Spleen (tissue), 11 donors: Measurements from ENCODE around the gene PHPT1. TPM values are rescaled to one million over a fixed set of nuclear protein-coding genes. Genes with fewer than 3 reads are reported as not detected.

Source experiments
- DNase-seq: peaks from one replicate; pipeline ENCODE4 v3.0.0-alpha.2; 2020
- H3K27ac ChIP-seq, 8 donors: fragments of 200-600 bp; sonication (generic) in 7 of 8; 1 replicate in 4 of 8; 2 replicates in 4 of 8; pipeline versions ENCODE4 v1.5.0 to v1.8.0; 2016 to 2021; ENCODE audit warnings: inconsistent platforms in 4 of 8, mild to moderate bottlenecking in 4 of 8, moderate library complexity in 1 of 8
- H3K27me3 ChIP-seq, 7 donors: fragments of 200-600 bp; sonication (generic) in 6 of 7; replicated peaks in 1 of 7; 1 replicate in 4 of 7; 2 replicates in 3 of 7; pipeline versions ENCODE4 v1.5.0 to v1.8.0; 2016 to 2021; ENCODE audit warnings: inconsistent platforms in 3 of 7, mild to moderate bottlenecking in 1 of 7
- H3K36me3 ChIP-seq, 6 donors: fragments of 200-600 bp; sonication (generic) in 5 of 6; 1 replicate in 4 of 6; 2 replicates in 2 of 6; pipeline versions ENCODE4 v1.5.0 to v1.8.0; 2016 to 2021; ENCODE audit warnings: inconsistent platforms in 2 of 6
- H3K4me1 ChIP-seq, 6 donors: fragments of 200-600 bp; sonication (generic) in 5 of 6; 1 replicate in 3 of 6; 2 replicates in 3 of 6; pipeline versions ENCODE4 v1.5.0 to v1.8.0; 2016 to 2021; ENCODE audit warnings: inconsistent platforms in 3 of 6
- H3K4me3 ChIP-seq, 8 donors: fragments of 200-600 bp; sonication (generic) in 7 of 8; 1 replicate in 4 of 8; 2 replicates in 4 of 8; pipeline versions ENCODE4 v1.5.0 to v1.8.0; 2016 to 2021; ENCODE audit warnings: inconsistent platforms in 4 of 8, mild to moderate bottlenecking in 4 of 8, moderate library complexity in 2 of 8
- H3K9me3 ChIP-seq, 8 donors: fragments of 200-600 bp; sonication (generic) in 7 of 8; 1 replicate in 4 of 8; 2 replicates in 4 of 8; pipeline versions ENCODE4 v1.5.0 to v1.8.0; 2016 to 2021; ENCODE audit warnings: inconsistent platforms in 4 of 8
- POLR2A ChIP-seq, 3 donors: fragments of 450-650 bp; IDR thresholded peaks; one replicate each; pipeline ENCODE4 v1.5.1; 2017; ENCODE audit warnings: antibody characterized with exemption in 3 of 3, mild to moderate bottlenecking in 1 of 3
- POLR2AphosphoS5 ChIP-seq, 3 donors: sonication (generic); formaldehyde crosslinking; IDR thresholded peaks; one replicate each; pipeline ENCODE4 v1.5.1; 2017; ENCODE audit warnings: antibody characterized with exemption in 3 of 3
- WGBS, 5 donors: extraction: QIAGEN DNeasy Blood & Tissue Kit in 3 of 5; methylation state at CpG; one replicate each; pipeline versions ENCODE4 v1.1.5 to v1.1.7; 2013 to 2018; 5-methylcytosine and 5-hydroxymethylcytosine counted together
- intact Hi-C: fragments of 100-400 bp; cut with DNase I; formaldehyde crosslinking; loops from one replicate; pipeline ENCODE4 v1.15.0; 2023; ENCODE audit warnings: low total_unique reads
- polyA plus RNA-seq, 3 donors: library from polyadenylated mRNA; stranded (reverse); fragments of 200-250 nt; gene quantifications; one replicate each; pipeline ENCODE4 v1.2.1, GENCODE V29; 2013
- total RNA-seq, 7 donors: library from RNA; depleted of rRNA in 3 of 7; stranded (reverse); fragments of >200 nt in 3 of 7; fragmentation: NEBNext Ultra II Directional in 4 of 7; extraction: Animal tissue kit (Norgen Biotek cat#: 25700) in 4 of 7; gene quantifications; one replicate each; pipeline versions ENCODE4 v1.1.0 to v1.2.1, GENCODE V29; 2016 to 2021
- TF ChIP-seq, protein P1 (sequence below), 11 experiments: fragments of 200-600 bp in 7 of 11; fragments of 450-650 bp in 4 of 11; sonication (generic) in 4 of 11; IDR thresholded peaks in 8 of 11; conservative IDR thresholded peaks in 3 of 11; 1 replicate in 7 of 11; 2 replicates in 4 of 11; pipeline versions ENCODE4 v1.4.0 to v1.8.0; 2016 to 2021; ENCODE audit warnings: antibody characterized with exemption in 11 of 11, inconsistent platforms in 4 of 11, mild to moderate bottlenecking in 1 of 11
- donor health status: healthy with polysubstance abuse.
- donor health status: DM: no; HTN: no; CAD: no; lungs with moderate emphysema.
- donor health status: DM: no; HTN: no; CAD: no.
- donor health status: Bipolar disorder and iron deficiency.
- donor health status: healthy.
- donor health status: DM: no; HTN: no; CAD: no.
- donor health status: DM: yes; HTN: yes; CAD: no.

Gene PHPT1
- total and polyA plus RNA-seq, 10 donors, result 32.3 to 117 (median 65.8) TPM

GRCh38 chr9:136824496-136825225 is 24.5 kb upstream of the PHPT1 start:
- WGBS, 5 donors, result 89 to 97% (median 91%) methylated on average over 18 to 21 of the region's 21 CpGs
- no peak for DNase-seq

DNA sequence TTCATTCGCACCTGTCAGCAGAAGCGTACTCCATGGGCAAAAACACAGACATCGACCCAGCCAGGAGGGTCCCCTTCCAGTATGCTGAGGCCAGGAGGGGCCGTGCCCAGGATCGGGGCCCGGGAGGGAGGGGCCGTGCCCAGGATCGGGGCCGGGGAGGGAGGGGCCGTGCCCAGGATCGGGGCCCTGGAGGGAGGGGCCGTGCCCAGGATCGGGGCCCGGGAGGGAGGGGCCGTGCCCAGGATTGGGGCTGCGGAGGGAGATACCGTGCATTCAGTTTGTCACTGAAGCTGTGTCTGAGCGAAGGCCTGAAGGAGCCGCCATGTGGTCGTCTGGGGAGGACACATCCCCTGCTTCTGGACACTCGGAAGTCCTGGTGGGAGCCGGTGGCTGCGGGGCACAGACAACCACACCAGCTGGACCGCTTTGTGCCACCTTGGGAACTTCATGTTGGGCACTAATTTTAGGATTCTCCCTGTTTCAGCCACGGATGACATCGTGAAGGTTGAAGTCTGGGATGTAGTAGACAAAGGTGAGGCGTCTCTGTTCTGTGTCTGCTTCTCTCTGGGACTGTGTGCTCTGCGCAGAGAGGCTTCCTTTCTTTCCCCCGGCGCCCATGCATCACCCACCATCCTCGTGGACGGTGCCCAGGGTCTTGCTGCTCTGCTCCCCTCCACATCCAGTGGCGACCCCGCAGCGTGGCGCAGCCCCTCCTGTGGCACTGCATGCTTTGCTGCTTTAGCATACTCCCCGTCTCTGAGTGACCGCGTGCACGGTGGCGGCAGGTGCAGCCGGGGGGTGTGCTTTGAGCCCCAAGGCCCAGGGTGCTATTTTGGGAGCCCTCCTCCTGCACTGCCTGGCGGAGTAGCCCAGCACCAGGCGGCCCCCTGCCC is 23.7 kb upstream of the PHPT1 start:
- no peaks in the 10 kb centered on the region for H3K9me3 ChIP-seq
- DNase-seq, result no peak
- H3K27me3 ChIP-seq, result no peaks in the 10 kb centered on the region
- WGBS, 5 donors, result 92 to 94% (median 94%) methylated on average over 39 to 44 of the region's 44 CpGs
- H3K4me3 ChIP-seq, result no peak overlapping the region
- intact Hi-C loops, result no loop called here
- peaks cover 0 to 76% (median 67%) of the 10 kb centered on the region in 6 donors for H3K36me3 ChIP-seq
- TF ChIP-seq, protein P1, sequence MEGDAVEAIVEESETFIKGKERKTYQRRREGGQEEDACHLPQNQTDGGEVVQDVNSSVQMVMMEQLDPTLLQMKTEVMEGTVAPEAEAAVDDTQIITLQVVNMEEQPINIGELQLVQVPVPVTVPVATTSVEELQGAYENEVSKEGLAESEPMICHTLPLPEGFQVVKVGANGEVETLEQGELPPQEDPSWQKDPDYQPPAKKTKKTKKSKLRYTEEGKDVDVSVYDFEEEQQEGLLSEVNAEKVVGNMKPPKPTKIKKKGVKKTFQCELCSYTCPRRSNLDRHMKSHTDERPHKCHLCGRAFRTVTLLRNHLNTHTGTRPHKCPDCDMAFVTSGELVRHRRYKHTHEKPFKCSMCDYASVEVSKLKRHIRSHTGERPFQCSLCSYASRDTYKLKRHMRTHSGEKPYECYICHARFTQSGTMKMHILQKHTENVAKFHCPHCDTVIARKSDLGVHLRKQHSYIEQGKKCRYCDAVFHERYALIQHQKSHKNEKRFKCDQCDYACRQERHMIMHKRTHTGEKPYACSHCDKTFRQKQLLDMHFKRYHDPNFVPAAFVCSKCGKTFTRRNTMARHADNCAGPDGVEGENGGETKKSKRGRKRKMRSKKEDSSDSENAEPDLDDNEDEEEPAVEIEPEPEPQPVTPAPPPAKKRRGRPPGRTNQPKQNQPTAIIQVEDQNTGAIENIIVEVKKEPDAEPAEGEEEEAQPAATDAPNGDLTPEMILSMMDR (IDR thresholded peaks at IDR 0.05 in 8 of 11, conservative IDR thresholded peaks at IDR 0.05 in 3 of 11), result no peak
- no peak for TF ChIP-seq POLR2A (IDR thresholded peaks at IDR 0.05)
- peak in 1 of 3 donors; percentile 25 for TF ChIP-seq POLR2AphosphoS5 (IDR thresholded peaks at IDR 0.05)
- H3K27ac ChIP-seq, result no peak overlapping the region
- H3K4me1 ChIP-seq, result peaks cover 0 to 21% (median 13%) of the 10 kb centered on the region in 6 donors

More at GRCh38 chr9:136824496-136825225, 24.5 kb upstream of the PHPT1 start:
- Histone ChIP-seq H3K36me3 (peaks cover 0 to 67% (median 58%) of the 10 kb centered on the region in 6 donors), H3K4me1 (peaks cover 0 to 24% (median 15%) of the 10 kb centered on the region in 6 donors), H3K27me3 (no peaks in the 10 kb centered on the region), H3K9me3 (no peaks in the 10 kb centered on the region), H3K27ac (no peak overlapping the region), H3K4me3 (no peak overlapping the region)
- TF ChIP-seq, protein P1 (IDR thresholded peaks at IDR 0.05 in 8 of 11, conservative IDR thresholded peaks at IDR 0.05 in 3 of 11), result no peak
- TF ChIP-seq POLR2A (IDR thresholded peaks at IDR 0.05), result no peak
- no peak for TF ChIP-seq POLR2AphosphoS5 (IDR thresholded peaks at IDR 0.05)
- intact Hi-C loops, result no loop called here

GRCh38 chr9:136826188-136826541 is 23.0 kb upstream of the PHPT1 start:
- TF ChIP-seq, protein P1 (IDR thresholded peaks at IDR 0.05 in 8 of 11, conservative IDR thresholded peaks at IDR 0.05 in 3 of 11), result no peak
- peak in 1 of 3 donors; percentile 25 for TF ChIP-seq POLR2AphosphoS5 (IDR thresholded peaks at IDR 0.05)
- no peak for TF ChIP-seq POLR2A (IDR thresholded peaks at IDR 0.05)
- Histone ChIP-seq H3K36me3 (peaks cover 0 to 82% (median 72%) of the 10 kb centered on the region in 6 donors), H3K27ac (no peak overlapping the region), H3K4me1 (peaks cover 0 to 20% (median 8%) of the 10 kb centered on the region in 6 donors), H3K9me3 (no peaks in the 10 kb centered on the region), H3K27me3 (no peaks in the 10 kb centered on the region), H3K4me3 (no peak overlapping the region)
- DNase-seq, result no peak
- intact Hi-C loops, result no loop called here
- WGBS, 5 donors, result 87 to 97% (median 92%) methylated on average over 10 to 17 of the region's 17 CpGs; no CpG with 5 or more reads in 1 of the 5 donors
